Right atrium auricular region (tissue), 2 donors: Measurements from ENCODE around the gene RABEP2. TPM values are rescaled to one million over a fixed set of nuclear protein-coding genes. Genes with fewer than 3 reads are reported as not detected.

Experiments used
- DNase-seq: peaks from one replicate; pipeline ENCODE4 v3.0.0-alpha.2; 2019; ENCODE audit warnings: low spot score
- H3K27ac ChIP-seq, 2 donors: fragments of 200-600 bp; sonication (generic); 1 replicate in 1 of 2; 2 replicates in 1 of 2; pipeline ENCODE4 v1.5.1; 2016 to 2019
- H3K27me3 ChIP-seq, 2 donors: fragments of 200-600 bp; sonication (generic); one replicate each; pipeline versions ENCODE4 v1.5.1 to v1.6.0; 2017 to 2019
- H3K36me3 ChIP-seq: fragments of 200-600 bp; sonication (generic); one replicate; pipeline ENCODE4 v1.5.1; 2016
- H3K4me1 ChIP-seq, 2 donors: fragments of 200-600 bp; sonication (generic); one replicate each; pipeline versions ENCODE4 v1.5.1 to v1.6.0; 2017 to 2019
- H3K4me3 ChIP-seq, 2 donors: fragments of 200-600 bp; sonication (generic); 1 replicate in 1 of 2; 2 replicates in 1 of 2; pipeline ENCODE4 v1.5.1; 2017 to 2019; ENCODE audit warnings: mild to moderate bottlenecking in 1 of 2, moderate library complexity in 1 of 2
- H3K9me3 ChIP-seq, 2 donors: fragments of 200-600 bp; sonication (generic); one replicate each; pipeline ENCODE4 v1.5.1; 2019
- CTCF ChIP-seq, 2 donors: fragments of 200-600 bp; sonication (generic); IDR thresholded peaks; one replicate each; pipeline ENCODE4 v1.5.1; 2019; ENCODE audit warnings: antibody characterized with exemption in 2 of 2
- total RNA-seq, 2 donors: library from RNA; depleted of rRNA; stranded (reverse); fragments of >200 nt; gene quantifications; one replicate each; pipeline ENCODE4 v1.1.0, GENCODE V29; 2016

The RABEP2 gene
- total RNA-seq, 2 donors from 2014 or later = 18.2 to 22.5 TPM

- TF ChIP-seq CTCF (IDR thresholded peaks at IDR 0.05) = no peak
- Histone ChIP-seq H3K27ac (no peak overlapping the region), H3K4me1 (no peaks in the 10 kb centered on the region), H3K27me3 (no peaks in the 10 kb centered on the region), H3K9me3 (no peaks in the 10 kb centered on the region), H3K36me3 (peaks cover 25% of the 10 kb centered on the region), H3K4me3 (no peak overlapping the region)
- DNase-seq = no peak
Measured at GRCh38 chr16:28904828-28905227, 20.2 kb downstream of the RABEP2 start.

DNA sequence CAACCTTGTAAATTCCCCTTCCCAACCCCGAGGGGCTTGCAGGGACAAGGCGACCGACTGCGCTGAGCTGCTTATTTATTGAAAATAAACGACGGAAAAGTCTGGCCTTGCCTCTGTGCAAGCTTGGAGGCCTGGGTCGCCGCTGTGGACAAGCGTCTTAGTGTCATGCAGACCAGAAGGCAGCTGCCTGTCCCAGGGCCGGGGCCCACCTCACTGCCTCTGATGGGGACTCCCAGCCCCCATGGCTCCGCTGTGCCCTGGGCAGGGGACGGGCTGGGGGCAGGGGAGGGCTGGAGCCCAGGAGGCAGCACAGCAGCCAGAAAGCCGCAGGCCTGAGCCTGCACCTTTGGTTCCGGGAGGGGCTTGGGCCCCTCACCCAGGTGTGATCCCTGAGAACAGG, 20.7 kb downstream of the RABEP2 start:
- Histone ChIP-seq H3K27me3 (no peaks in the 10 kb centered on the region), H3K4me3 (no peak overlapping the region), H3K27ac (no peak overlapping the region), H3K36me3 (peaks cover 25% of the 10 kb centered on the region), H3K9me3 (no peaks in the 10 kb centered on the region), H3K4me1 (no peaks in the 10 kb centered on the region)
- no peak for TF ChIP-seq CTCF (IDR thresholded peaks at IDR 0.05)
- no peak for DNase-seq

DNA sequence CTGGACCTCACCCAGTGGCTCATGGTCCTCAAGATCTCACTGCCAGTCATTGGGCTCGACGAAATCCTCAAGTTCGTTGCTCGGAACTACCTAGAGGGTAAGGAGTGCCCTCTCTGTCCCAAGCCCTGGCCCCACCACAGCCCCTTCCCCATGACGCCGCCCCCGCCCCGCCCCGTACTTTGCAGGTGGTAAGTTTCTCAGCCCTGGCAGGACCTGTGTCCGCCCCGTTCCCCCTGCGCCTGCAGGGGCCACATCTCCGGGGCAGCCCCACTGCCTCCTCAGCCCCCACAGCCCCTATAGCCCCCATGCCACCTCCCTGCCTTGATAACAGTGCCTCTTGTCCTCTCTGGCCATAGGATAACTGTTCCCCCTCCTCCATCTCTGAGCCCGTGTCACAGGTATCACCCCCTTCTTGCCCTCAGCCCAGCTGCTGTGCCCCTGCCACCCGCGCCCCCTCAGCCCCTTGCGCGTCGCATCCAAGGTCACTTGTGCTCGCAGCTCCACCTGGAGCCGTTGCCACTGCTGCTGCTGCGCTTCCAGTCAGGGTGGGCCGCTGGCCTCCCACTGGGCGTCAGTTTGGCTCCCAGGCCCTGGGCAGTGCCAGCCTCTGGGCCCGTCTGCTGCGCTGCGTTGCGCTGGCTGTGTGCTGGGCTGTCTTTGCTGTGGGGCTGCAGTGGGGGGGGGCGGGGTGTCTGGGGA, 21.5 kb downstream of the RABEP2 start:
- Histone ChIP-seq H3K4me3 (no peak overlapping the region), H3K27ac (no peak overlapping the region), H3K4me1 (no peaks in the 10 kb centered on the region), H3K36me3 (peaks cover 19% of the 10 kb centered on the region), H3K9me3 (no peaks in the 10 kb centered on the region), H3K27me3 (no peaks in the 10 kb centered on the region)
- TF ChIP-seq CTCF (IDR thresholded peaks at IDR 0.05) = no peak
- no peak for DNase-seq

GRCh38 chr16:28902909-28903308, 22.1 kb downstream of the RABEP2 start:
- DNase-seq = no peak
- Histone ChIP-seq H3K4me3 (no peak overlapping the region), H3K9me3 (no peaks in the 10 kb centered on the region), H3K27me3 (no peaks in the 10 kb centered on the region), H3K36me3 (peaks cover 16% of the 10 kb centered on the region), H3K4me1 (no peaks in the 10 kb centered on the region), H3K27ac (no peak overlapping the region)
- TF ChIP-seq CTCF (IDR thresholded peaks at IDR 0.05) = no peak

GRCh38 chr16:28901862-28902261, 23.2 kb downstream of the RABEP2 start:
- Histone ChIP-seq H3K27ac (no peak overlapping the region), H3K27me3 (no peaks in the 10 kb centered on the region), H3K4me1 (no peaks in the 10 kb centered on the region), H3K36me3 (peaks cover 16% of the 10 kb centered on the region), H3K9me3 (no peaks in the 10 kb centered on the region), H3K4me3 (no peak overlapping the region)
- no peak for TF ChIP-seq CTCF (IDR thresholded peaks at IDR 0.05)
- DNase-seq = no peak

DNA sequence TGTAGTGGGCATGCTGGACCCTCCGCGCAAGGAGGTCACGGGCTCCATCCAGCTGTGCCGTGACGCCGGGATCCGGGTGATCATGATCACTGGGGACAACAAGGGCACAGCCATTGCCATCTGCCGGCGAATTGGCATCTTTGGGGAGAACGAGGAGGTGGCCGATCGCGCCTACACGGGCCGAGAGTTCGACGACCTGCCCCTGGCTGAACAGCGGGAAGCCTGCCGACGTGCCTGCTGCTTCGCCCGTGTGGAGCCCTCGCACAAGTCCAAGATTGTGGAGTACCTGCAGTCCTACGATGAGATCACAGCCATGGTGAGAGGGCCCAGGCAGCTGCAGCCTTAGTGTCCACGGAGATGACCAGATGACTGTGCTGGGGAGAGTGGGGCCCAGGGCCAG, 24.4 kb downstream of the RABEP2 start:
- TF ChIP-seq CTCF (IDR thresholded peaks at IDR 0.05) = no peak
- Histone ChIP-seq H3K27me3 (no peaks in the 10 kb centered on the region), H3K4me1 (no peaks in the 10 kb centered on the region), H3K27ac (no peak overlapping the region), H3K4me3 (no peak overlapping the region), H3K36me3 (peaks cover 13% of the 10 kb centered on the region), H3K9me3 (no peaks in the 10 kb centered on the region)
- DNase-seq = no peak
